HepG2 (cell line): Measurements from ENCODE around the gene ZFP69. TPM values are rescaled to one million over a fixed set of nuclear protein-coding genes. Genes with fewer than 3 reads are reported as not detected.
A peak's percentile ranks its signal among the peaks of the same experiment; 100 is the strongest.

Experiments used
- E2F1 ChIP-seq: sonication (generic); formaldehyde crosslinking; IDR thresholded peaks from 2 replicates; pipeline ENCODE4 v1.5.0; 2020; ENCODE audit warnings: missing genetic modification reagents
- FOXO4 ChIP-seq: sonication (generic); formaldehyde crosslinking; conservative IDR thresholded peaks from 2 replicates; pipeline ENCODE4 v1.8.1; 2023; ENCODE audit warnings: missing genetic modification reagents
- ISX ChIP-seq: sonication (generic); formaldehyde crosslinking; conservative IDR thresholded peaks from 2 replicates; pipeline ENCODE4 v1.5.0; 2020; ENCODE audit warnings: missing genetic modification reagents
- NKX3-1 ChIP-seq: sonication (generic); formaldehyde crosslinking; IDR thresholded peaks from 2 replicates; pipeline ENCODE4 v1.5.0; 2020; ENCODE audit warnings: missing genetic modification reagents
- PBX3 ChIP-seq: sonication (generic); formaldehyde crosslinking; IDR thresholded peaks from 2 replicates; pipeline ENCODE4 v1.8.1; 2023; ENCODE audit warnings: missing genetic modification reagents, inconsistent platforms, borderline replicate concordance
- POGK ChIP-seq: sonication (generic); formaldehyde crosslinking; conservative IDR thresholded peaks from 2 replicates; pipeline ENCODE4 v1.8.0; 2022; ENCODE audit warnings: mild to moderate bottlenecking, moderate library complexity, missing genetic modification reagents
- SIN3A ChIP-seq: IDR thresholded peaks from 2 replicates; pipeline ENCODE4 v1.6.1; 2011; ENCODE audit warnings: low read depth, mild to moderate bottlenecking, control low read depth, low read length, borderline replicate concordance
- SIN3B ChIP-seq: fragments of 150-350 bp; IDR thresholded peaks from 2 replicates; pipeline ENCODE4 v1.6.1; 2014; ENCODE audit warnings: low read length
- THAP11 ChIP-seq: IDR thresholded peaks from 2 replicates; pipeline ENCODE4 v1.6.1; 2016; ENCODE audit warnings: missing biosample characterization, missing genetic modification reagents
- WIZ ChIP-seq: sonication (generic); formaldehyde crosslinking; IDR thresholded peaks from 2 replicates; pipeline ENCODE4 v1.5.1; 2020; ENCODE audit warnings: mild to moderate bottlenecking, missing genetic modification reagents
- ZBTB21 ChIP-seq: sonication (generic); formaldehyde crosslinking; IDR thresholded peaks from 2 replicates; pipeline ENCODE4 v1.4.0; 2020; ENCODE audit warnings: missing genetic modification reagents
- ZNF274 ChIP-seq: sonication (generic); formaldehyde crosslinking; IDR thresholded peaks from 2 replicates; pipeline ENCODE4 v1.5.1; 2020; ENCODE audit warnings: mild to moderate bottlenecking, missing genetic modification reagents
- ZNF407 ChIP-seq: sonication (generic); formaldehyde crosslinking; IDR thresholded peaks from one replicate; pipeline ENCODE4 v1.5.1; 2020; ENCODE audit warnings: mild to moderate bottlenecking, missing genetic modification reagents; ENCODE audit errors: not compliant biosample characterization
- ZNF781 ChIP-seq: sonication (generic); formaldehyde crosslinking; IDR thresholded peaks from 2 replicates; pipeline ENCODE4 v1.5.1; 2020; ENCODE audit warnings: borderline replicate concordance, mild to moderate bottlenecking, missing genetic modification reagents; ENCODE audit errors: not compliant biosample characterization
- polyA plus RNA-seq, 8 experiments: library from polyadenylated mRNA; depleted of rRNA in 3 of 8; stranded (reverse) in 7 of 8; unstranded in 1 of 8; fragments of >200 nt; fragmentation: Illumina TruSeq in 4 of 8; extraction: Trizol in 4 of 8; gene quantifications; 2 replicates each; pipeline versions ENCODE4 v1.2.1 to v1.2.3, GENCODE V29; 2011 to 2016; ENCODE audit warnings: low read depth in 4 of 8, missing spikeins in 1 of 8, mixed read lengths in 1 of 8; ENCODE audit not compliant: insufficient read depth in 1 of 8
- total RNA-seq, 5 experiments: library from RNA; depleted of rRNA; stranded (reverse); fragments of >200 nt; fragmentation: Illumina TruSeq; extraction: Trizol; gene quantifications; 2 replicates each; pipeline ENCODE4 v1.2.3, GENCODE V29; 2016; ENCODE audit warnings: low read depth in 1 of 5

The ZFP69 gene
- total and polyA plus RNA-seq, 2 of the 13 experiments (the other 11 are each of a cell fraction or from before 2014, with no cell fraction given), result 2.6 to 5.6 TPM

- TF ChIP-seq E2F1 (CRISPR knock-in tag) (peak; percentile 60; the same call in 1 of the 2 replicates), PBX3 (CRISPR knock-in tag) (no peak), SIN3B (no peak), NKX3-1 (CRISPR knock-in tag) (0 out of 2 replicates have a peak, but pooled peaks have one; percentile 51), ZNF407 (CRISPR knock-in tag) (no peak), SIN3A (peak; percentile 76; the same call in 1 of the 2 replicates), THAP11 (CRISPR knock-in tag) (peak; percentile 61), ZNF781 (CRISPR knock-in tag) (no peak), POGK (CRISPR knock-in tag) (peak; percentile 68; the same call in 1 of the 2 replicates), ZBTB21 (CRISPR knock-in tag) (no peak), ZNF274 (CRISPR knock-in tag) (peak; percentile 80), WIZ (CRISPR knock-in tag) (no peak), ISX (CRISPR knock-in tag) (no peak), FOXO4 (0 out of 2 replicates have a peak, but pooled peaks have one; percentile 80)
Observed at GRCh38 chr1:40449684-40450494, 27.2 kb upstream of the ZFP69 start, which contains the start of gene ZFP69B (continued).
